PC-3 (cell line): Measurements from ENCODE around the gene CCDC80. TPM values are rescaled to one million over a fixed set of nuclear protein-coding genes. Genes with fewer than 3 reads are reported as not detected.

Experiments
- ATAC-seq: fragments of 200-7000 bp; cut with Tn5 transposase; 2 replicates; pipeline ENCODE4 v1.9.1; 2020; ENCODE audit warnings: mild to moderate bottlenecking, moderate library complexity
- BruUV-seq: library from RNA; stranded (reverse); fragments of 400-500 nt; replicated peaks from 2 replicates; lab custom pipeline; 2021; lab: Mats Ljungman, UMichigan
- CTCF ChIA-PET: fragments of 300-600 bp; sonication (Branson Sonifier 250); formaldehyde crosslinking; loops from one replicate; lab custom pipeline; 2022; ENCODE audit warnings: antibody characterized with exemption; lab: Charles Lee
- POLR2A ChIA-PET: fragments of 300-600 bp; sonication (Branson Sonifier 250); formaldehyde crosslinking; loops from one replicate; lab custom pipeline; 2022; ENCODE audit warnings: antibody characterized with exemption; ENCODE audit not compliant: unreplicated experiment; lab: Charles Lee
- DNase-seq: peaks from one replicate; pipeline ENCODE4 v3.0.0-alpha.2; 2015
- H2AFZ ChIP-seq: fragments of 300-600 bp; sonication (generic); 2 replicates; pipeline ENCODE4 v1.6.0; 2016; ENCODE audit warnings: antibody characterized with exemption, low read length
- H3F3A ChIP-seq: fragments of 300-600 bp; sonication (generic); one replicate; pipeline ENCODE4 v1.6.0; 2017; ENCODE audit warnings: antibody characterized with exemption, low read length, control low read depth, mild to moderate bottlenecking; ENCODE audit not compliant: unreplicated experiment
- H3K27ac ChIP-seq: fragments of 300-600 bp; sonication (generic); 2 replicates; pipeline ENCODE4 v1.5.1; 2016; ENCODE audit warnings: mild to moderate bottlenecking, low read length
- H3K27me3 ChIP-seq: fragments of 300-600 bp; sonication (generic); 2 replicates; pipeline ENCODE4 v1.6.1; 2016; ENCODE audit warnings: low read length, mixed read lengths
- H3K36me3 ChIP-seq: fragments of 300-600 bp; sonication (generic); 2 replicates; pipeline ENCODE4 v1.6.1; 2016; ENCODE audit warnings: low read depth, mixed run types, low read length, mixed read lengths
- H3K4me1 ChIP-seq: fragments of 300-600 bp; sonication (generic); 2 replicates; pipeline ENCODE4 v1.5.1; 2016; ENCODE audit warnings: low read length; ENCODE audit not compliant: insufficient read depth
- H3K4me2 ChIP-seq: fragments of 300-600 bp; sonication (generic); 2 replicates; pipeline ENCODE4 v1.6.0; 2016; ENCODE audit warnings: low read length
- H3K4me3 ChIP-seq: fragments of 300-600 bp; sonication (generic); 2 replicates; pipeline ENCODE4 v1.5.1; 2016; ENCODE audit warnings: mild to moderate bottlenecking, low read length, mixed read lengths
- H3K79me2 ChIP-seq: fragments of 300-600 bp; sonication (generic); 2 replicates; pipeline ENCODE4 v1.6.1; 2017; ENCODE audit warnings: low read length, mixed read lengths
- H3K9ac ChIP-seq: fragments of 300-600 bp; sonication (generic); 2 replicates; pipeline ENCODE4 v1.6.0; 2016; ENCODE audit warnings: mild to moderate bottlenecking, low read length
- H3K9me2 ChIP-seq: fragments of 300-600 bp; sonication (generic); replicated peaks from 2 replicates; pipeline ENCODE4 v1.6.1; 2016; ENCODE audit warnings: mixed run types, low read length, mixed read lengths
- H3K9me3 ChIP-seq: fragments of 300-600 bp; sonication (generic); 2 replicates; pipeline ENCODE4 v1.6.1; 2016; ENCODE audit warnings: low read length, mixed read lengths
- H4K20me1 ChIP-seq: fragments of 300-600 bp; sonication (generic); 2 replicates; pipeline ENCODE4 v1.6.1; 2016; ENCODE audit warnings: low read length, mixed read lengths
- EZH2 ChIP-seq: fragments of 300-600 bp; sonication (generic); IDR thresholded peaks from one replicate; pipeline ENCODE4 v1.6.1; 2017; ENCODE audit warnings: antibody characterized with exemption, mild to moderate bottlenecking, low read length; ENCODE audit not compliant: unreplicated experiment
- EZH2phosphoT487 ChIP-seq: fragments of 300-600 bp; sonication (generic); IDR thresholded peaks from 2 replicates; pipeline ENCODE4 v1.6.1; 2018; ENCODE audit warnings: mild to moderate bottlenecking, antibody characterized with exemption, low read length, borderline replicate concordance
- intact Hi-C: fragments of 100-400 bp; cut with micrococcal nuclease; formaldehyde crosslinking; loops from 2 replicates; pipeline ENCODE4 v1.9.0; 2023
- total RNA-seq: library from RNA; depleted of rRNA; stranded (reverse); fragments of >200 nt; gene quantifications from 2 replicates; pipeline ENCODE4 v1.2.3, GENCODE V29; 2014
- TF ChIP-seq, protein P1 (sequence below): fragments of 300-600 bp; sonication (generic); conservative IDR thresholded peaks from 2 replicates; pipeline ENCODE4 v1.5.1; 2017; ENCODE audit warnings: antibody characterized with exemption, low read depth, mild to moderate bottlenecking, low read length

The CCDC80 gene
- total RNA-seq, 1 experiment from 2014 or later, result 17.0 TPM

- Histone ChIP-seq H3K4me2 (no peak overlapping the region), H2AFZ (no peak overlapping the region), H3K9ac (no peak overlapping the region), H3K4me1 (peaks cover 4% of the 10 kb centered on the region; the same call in 1 of the 2 replicates), H3K9me2 (no peaks in the 10 kb centered on the region), H3K79me2 (no peaks in the 10 kb centered on the region), H3K27ac (no peak overlapping the region), H3F3A (no peaks in the 10 kb centered on the region), H4K20me1 (no peaks in the 10 kb centered on the region), H3K27me3 (no peaks in the 10 kb centered on the region), H3K36me3 (no peaks in the 10 kb centered on the region), H3K9me3 (no peaks in the 10 kb centered on the region), H3K4me3 (no peak overlapping the region)
- TF ChIP-seq, protein P1, sequence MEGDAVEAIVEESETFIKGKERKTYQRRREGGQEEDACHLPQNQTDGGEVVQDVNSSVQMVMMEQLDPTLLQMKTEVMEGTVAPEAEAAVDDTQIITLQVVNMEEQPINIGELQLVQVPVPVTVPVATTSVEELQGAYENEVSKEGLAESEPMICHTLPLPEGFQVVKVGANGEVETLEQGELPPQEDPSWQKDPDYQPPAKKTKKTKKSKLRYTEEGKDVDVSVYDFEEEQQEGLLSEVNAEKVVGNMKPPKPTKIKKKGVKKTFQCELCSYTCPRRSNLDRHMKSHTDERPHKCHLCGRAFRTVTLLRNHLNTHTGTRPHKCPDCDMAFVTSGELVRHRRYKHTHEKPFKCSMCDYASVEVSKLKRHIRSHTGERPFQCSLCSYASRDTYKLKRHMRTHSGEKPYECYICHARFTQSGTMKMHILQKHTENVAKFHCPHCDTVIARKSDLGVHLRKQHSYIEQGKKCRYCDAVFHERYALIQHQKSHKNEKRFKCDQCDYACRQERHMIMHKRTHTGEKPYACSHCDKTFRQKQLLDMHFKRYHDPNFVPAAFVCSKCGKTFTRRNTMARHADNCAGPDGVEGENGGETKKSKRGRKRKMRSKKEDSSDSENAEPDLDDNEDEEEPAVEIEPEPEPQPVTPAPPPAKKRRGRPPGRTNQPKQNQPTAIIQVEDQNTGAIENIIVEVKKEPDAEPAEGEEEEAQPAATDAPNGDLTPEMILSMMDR, result no peak
- TF ChIP-seq EZH2, result no peak
- ChIA-PET POLR2A (no interaction called here), CTCF (no interaction called here)
- no peak for ATAC-seq
- intact Hi-C loops, result no loop called here
- no peak for DNase-seq
- no TSS peak for BruUV-seq
These were observed 30.8 kb downstream of the CCDC80 start for GRCh38 chr3:112610121-112610520.

- POLR2A ChIA-PET, result no interaction called here
- Histone ChIP-seq H3F3A (no peaks in the 10 kb centered on the region), H3K9ac (no peak overlapping the region), H3K27ac (no peak overlapping the region), H3K4me2 (no peak overlapping the region), H3K9me2 (no peaks in the 10 kb centered on the region), H3K4me3 (no peak overlapping the region), H3K9me3 (no peaks in the 10 kb centered on the region), H3K36me3 (no peaks in the 10 kb centered on the region), H3K27me3 (no peaks in the 10 kb centered on the region), H2AFZ (no peak overlapping the region), H3K4me1 (peaks cover 19% of the 10 kb centered on the region), H3K79me2 (no peaks in the 10 kb centered on the region), H4K20me1 (no peaks in the 10 kb centered on the region)
- BruUV-seq, result no TSS peak
- intact Hi-C loops, result no loop called here
- CTCF ChIA-PET, result interaction anchor here (0.6 kb wide), 2 partner anchors 39 to 466 kb away, joined by 3 read pairs; no protein-coding TSS in a partner anchor
- ATAC-seq (no peak), DNase-seq (no peak)
- TF ChIP-seq, protein P1, result no peak
- TF ChIP-seq EZH2phosphoT487 (no peak), EZH2 (no peak)
These were observed 33.1 kb downstream of the CCDC80 start for GRCh38 chr3:112607863-112608262.

DNA sequence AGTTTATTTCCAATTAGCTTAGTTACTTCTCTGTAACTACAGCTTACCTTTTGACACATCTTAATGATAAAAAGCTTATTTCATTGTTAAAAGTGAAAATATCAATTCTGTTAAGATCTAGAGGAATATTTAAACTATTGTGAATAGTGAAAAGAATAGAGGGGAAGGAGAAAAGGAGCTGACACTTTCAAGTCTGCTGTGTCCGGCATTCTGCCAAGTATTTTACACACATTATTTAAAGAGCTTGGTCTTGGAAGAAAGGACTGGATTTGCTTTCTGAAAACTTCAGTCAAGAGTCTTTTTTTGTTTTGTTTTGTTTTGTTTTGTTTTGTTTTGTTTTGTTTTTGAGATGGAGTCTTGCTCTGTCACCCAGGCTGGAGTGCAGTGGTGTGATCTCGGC lies 34.8 kb downstream of the CCDC80 start:
- no peaks in the 10 kb centered on the region for H3K36me3 ChIP-seq
- H3F3A ChIP-seq, result no peaks in the 10 kb centered on the region
- ChIA-PET POLR2A (no interaction called here), CTCF (no interaction called here)
- H3K27ac ChIP-seq, result no peak overlapping the region
- H3K79me2 ChIP-seq, result no peaks in the 10 kb centered on the region
- H3K4me3 ChIP-seq, result no peak overlapping the region
- TF ChIP-seq EZH2phosphoT487 (no peak), EZH2 (no peak)
- TF ChIP-seq, protein P1, result no peak
- no peak overlapping the region for H3K4me2 ChIP-seq
- H3K27me3 ChIP-seq, result no peaks in the 10 kb centered on the region
- no peak overlapping the region for H2AFZ ChIP-seq
- H3K9me3 ChIP-seq, result no peaks in the 10 kb centered on the region
- H3K9ac ChIP-seq, result no peak overlapping the region
- BruUV-seq, result no TSS peak
- no peak for ATAC-seq
- no peaks in the 10 kb centered on the region for H3K9me2 ChIP-seq
- no peak for DNase-seq
- H3K4me1 ChIP-seq, result peaks cover 19% of the 10 kb centered on the region
- intact Hi-C loops, result no loop called here
- no peaks in the 10 kb centered on the region for H4K20me1 ChIP-seq
